Pancreas (tissue), 10 donors: ENCODE data around the gene KLHL18. TPM values are rescaled to one million over a fixed set of nuclear protein-coding genes. Genes with fewer than 3 reads are reported as not detected.

Source experiments
- ATAC-seq, 4 donors: fragments of 200-7000 bp; cut with Tn5 transposase; one replicate each; pipeline versions ENCODE4 v1.8.0 to v1.9.1; 2020; ENCODE audit warnings: mild to moderate bottlenecking in 4 of 4, moderate library complexity in 4 of 4
- DNase-seq, 6 donors: peaks; one replicate each; pipeline ENCODE4 v3.0.0-alpha.2; 2020
- FAIRE-seq: peaks from 2 replicates; lab custom pipeline; 2012; peaks lifted over from hg19 to GRCh38; lab: Jason Lieb, UNC
- H3K27ac ChIP-seq, 4 donors: fragments of 200-600 bp; sonication (generic); 1 replicate in 3 of 4; 2 replicates in 1 of 4; pipeline versions ENCODE4 v1.5.0 to v1.8.0; 2020
- H3K27me3 ChIP-seq, 4 donors: fragments of 200-600 bp; one replicate each; pipeline ENCODE4 v1.8.0; 2021
- H3K36me3 ChIP-seq, 3 donors: fragments of 200-600 bp; sonication (generic) in 1 of 3; one replicate each; pipeline versions ENCODE4 v1.5.0 to v1.8.0; 2020 to 2021
- H3K4me1 ChIP-seq, 3 donors: fragments of 200-600 bp; one replicate each; pipeline ENCODE4 v1.8.0; 2021
- H3K4me3 ChIP-seq, 4 donors: fragments of 200-600 bp; sonication (generic) in 2 of 4; one replicate each; pipeline versions ENCODE4 v1.5.0 to v1.8.0; 2020 to 2021
- H3K9me3 ChIP-seq, 4 donors: fragments of 200-600 bp; one replicate each; pipeline ENCODE4 v1.8.0; 2021
- CTCF ChIP-seq, 4 donors: fragments of 200-600 bp; sonication (generic) in 3 of 4; IDR thresholded peaks; one replicate each; pipeline versions ENCODE4 v1.5.0 to v1.8.0; 2021; ENCODE audit warnings: antibody characterized with exemption in 4 of 4
- WGBS, 2 donors: extraction: QIAGEN DNeasy Blood & Tissue Kit; methylation state at CpG; one replicate each; pipeline ENCODE4 v1.1.7; 2013; 5-methylcytosine and 5-hydroxymethylcytosine counted together
- intact Hi-C, 3 donors: fragments of 100-400 bp; cut with DNase I; formaldehyde crosslinking; loops; one replicate each; pipeline versions ENCODE4 v1.11.1 to v1.14.2; 2022
- polyA plus RNA-seq, 2 donors: library from polyadenylated mRNA; stranded (reverse); fragments of 200-250 nt; gene quantifications; one replicate each; pipeline ENCODE4 v1.2.3, GENCODE V29; 2013
- total RNA-seq, 6 donors: library from RNA; stranded (reverse); fragmentation: NEBNext Ultra II Directional in 4 of 6; extraction: Animal tissue kit (Norgen Biotek cat#: 25700) in 4 of 6; gene quantifications; one replicate each; pipeline versions ENCODE4 v1.2.1 to v1.2.4, GENCODE V29; 2021 to 2023
- donor health status: healthy with polysubstance abuse.
- donor health status: DM: no; HTN: no; CAD: no; lungs with moderate emphysema.
- donor health status: DM: no; HTN: no; CAD: no.
- donor health status: control.
- donor health status: control.
- donor health status: Bipolar disorder and iron deficiency.
- donor health status: DM: yes; HTN: yes; CAD: no.
- donor health status: DM: no; HTN: no; CAD: no.
- donor health status: DM: no; HTN: no; CAD: no.
- donor health status: DM: yes; HTN: yes; CAD: no.

KLHL18 gene
- total and polyA plus RNA-seq, 8 donors, result 6.1 to 14.5 (median 9.2) TPM

- ATAC-seq, result peak; percentile 85 to 95 (median 89)
- peak; percentile 98 to 100 (median 99) for DNase-seq
- no peak for TF ChIP-seq CTCF (IDR thresholded peaks at IDR 0.05)
- H3K27me3 ChIP-seq, result no peaks in the 10 kb centered on the region
- intact Hi-C loops, result no loop called here
- H3K36me3 ChIP-seq, result no peaks in the 10 kb centered on the region
- peak; percentile 17 for FAIRE-seq
- WGBS, 2 donors, result 0 to 1% methylated on average over 57 to 61 of the region's 61 CpGs
- peaks cover 16 to 29% (median 18%) of the 10 kb centered on the region in 3 donors for H3K4me1 ChIP-seq
- no peaks in the 10 kb centered on the region for H3K9me3 ChIP-seq
- peak within 1 kb of the TSS; percentile 84 to 95 (median 92) for H3K27ac ChIP-seq
- peak within 1 kb of the TSS; percentile 43 to 96 (median 74) for H3K4me3 ChIP-seq
Measured at GRCh38 chr3:47380601-47381316, 98.0 kb downstream of the KLHL18 start, which contains the start of gene PTPN23. PTPN23 (plus strand) TSS chr3:47381021; CDS start chr3:47381097, 76 bp downstream.

- peak; percentile 71 to 85 (median 82) for DNase-seq
- WGBS, 2 donors, result 3% methylated on average over 44 of the region's 44 CpGs
- H3K4me3 ChIP-seq, result peak overlapping the region; percentile 43 to 96 (median 74)
- no peak for FAIRE-seq
- peak; percentile 61 to 84 (median 72) for ATAC-seq
- H3K36me3 ChIP-seq, result no peaks in the 10 kb centered on the region
- no peak for TF ChIP-seq CTCF (IDR thresholded peaks at IDR 0.05)
- intact Hi-C loops, result no loop called here
- no peaks in the 10 kb centered on the region for H3K27me3 ChIP-seq
- H3K27ac ChIP-seq, result peak overlapping the region; percentile 84 to 95 (median 92)
- H3K4me1 ChIP-seq, result peaks cover 16 to 32% (median 18%) of the 10 kb centered on the region in 3 donors
- H3K9me3 ChIP-seq, result no peaks in the 10 kb centered on the region
Measured at GRCh38 chr3:47381317-47382157, 98.8 kb downstream of the KLHL18 start.

- FAIRE-seq (no peak), DNase-seq (no peak), ATAC-seq (no peak)
- TF ChIP-seq CTCF (IDR thresholded peaks at IDR 0.05), result no peak
- Histone ChIP-seq H3K36me3 (no peaks in the 10 kb centered on the region), H3K27ac (no peak overlapping the region), H3K27me3 (no peaks in the 10 kb centered on the region), H3K4me1 (peaks cover 10 to 27% (median 18%) of the 10 kb centered on the region in 3 donors), H3K9me3 (no peaks in the 10 kb centered on the region), H3K4me3 (no peak overlapping the region)
- intact Hi-C loops, result no loop called here
- WGBS, 2 donors, result 57 to 60% methylated on average over 4 of the region's 4 CpGs
Measured at GRCh38 chr3:47384425-47384824, 101.7 kb downstream of the KLHL18 start.

- no peak for ATAC-seq
- H3K4me3 ChIP-seq, result no peak overlapping the region
- H3K36me3 ChIP-seq, result no peaks in the 10 kb centered on the region
- H3K27me3 ChIP-seq, result no peaks in the 10 kb centered on the region
- peak in 1 of 6 donors; percentile 49 for DNase-seq
- intact Hi-C loops, result no loop called here
- peak overlapping the region in 1 of 4 donors; percentile 28 for H3K27ac ChIP-seq
- FAIRE-seq, result no peak
- no peaks in the 10 kb centered on the region for H3K9me3 ChIP-seq
- WGBS, 2 donors, result 65 to 67% methylated on average over 4 of the region's 4 CpGs
- no peak for TF ChIP-seq CTCF (IDR thresholded peaks at IDR 0.05)
- peaks cover 4 to 23% (median 18%) of the 10 kb centered on the region in 3 donors for H3K4me1 ChIP-seq
Measured at GRCh38 chr3:47385007-47385406, 102.3 kb downstream of the KLHL18 start.
